ENCODE data around the gene TCEAL4. TPM values are rescaled to one million over a fixed set of nuclear protein-coding genes. Genes with fewer than 3 reads are reported as not detected.

TCEAL4 gene
- total RNA-seq, 1 donor from 2014 or later, result 50.5 TPM

DNA sequence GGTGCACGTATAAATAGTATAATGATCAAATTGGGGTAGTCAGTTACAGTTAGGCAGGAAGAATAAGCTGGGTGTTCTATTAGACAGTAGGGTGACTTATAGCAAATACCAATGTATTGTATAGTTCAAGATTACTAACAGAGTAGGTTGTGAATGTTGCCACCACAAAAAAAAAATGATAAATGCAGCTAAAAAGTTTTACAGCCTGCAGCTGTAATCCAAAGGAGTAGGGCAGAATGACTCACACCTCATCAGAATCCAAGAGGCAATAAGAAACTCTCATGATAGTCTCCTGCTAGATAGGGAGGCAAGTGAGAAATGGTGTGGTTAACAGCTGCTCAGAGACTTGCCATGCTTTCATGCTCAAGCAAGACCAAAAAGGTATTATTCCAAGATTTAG lies 19.6 kb upstream of the TCEAL4 start:
- Mint-ChIP-seq H3K27ac (no peak overlapping the region), H3K27me3 (no peaks in the 10 kb centered on the region), H3K36me3 (no peaks in the 10 kb centered on the region), H3K4me3 (no peak overlapping the region), H3K9me3 (no peaks in the 10 kb centered on the region), H3K4me1 (ENCODE audit: unreplicated experiment) (no peaks in the 10 kb centered on the region)
- DNase-seq (ENCODE audit: extremely low spot score, unreplicated experiment), result no peak
- TF ChIP-seq, protein P1, sequence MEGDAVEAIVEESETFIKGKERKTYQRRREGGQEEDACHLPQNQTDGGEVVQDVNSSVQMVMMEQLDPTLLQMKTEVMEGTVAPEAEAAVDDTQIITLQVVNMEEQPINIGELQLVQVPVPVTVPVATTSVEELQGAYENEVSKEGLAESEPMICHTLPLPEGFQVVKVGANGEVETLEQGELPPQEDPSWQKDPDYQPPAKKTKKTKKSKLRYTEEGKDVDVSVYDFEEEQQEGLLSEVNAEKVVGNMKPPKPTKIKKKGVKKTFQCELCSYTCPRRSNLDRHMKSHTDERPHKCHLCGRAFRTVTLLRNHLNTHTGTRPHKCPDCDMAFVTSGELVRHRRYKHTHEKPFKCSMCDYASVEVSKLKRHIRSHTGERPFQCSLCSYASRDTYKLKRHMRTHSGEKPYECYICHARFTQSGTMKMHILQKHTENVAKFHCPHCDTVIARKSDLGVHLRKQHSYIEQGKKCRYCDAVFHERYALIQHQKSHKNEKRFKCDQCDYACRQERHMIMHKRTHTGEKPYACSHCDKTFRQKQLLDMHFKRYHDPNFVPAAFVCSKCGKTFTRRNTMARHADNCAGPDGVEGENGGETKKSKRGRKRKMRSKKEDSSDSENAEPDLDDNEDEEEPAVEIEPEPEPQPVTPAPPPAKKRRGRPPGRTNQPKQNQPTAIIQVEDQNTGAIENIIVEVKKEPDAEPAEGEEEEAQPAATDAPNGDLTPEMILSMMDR (conservative IDR thresholded peaks at IDR 0.05), result no peak

DNA sequence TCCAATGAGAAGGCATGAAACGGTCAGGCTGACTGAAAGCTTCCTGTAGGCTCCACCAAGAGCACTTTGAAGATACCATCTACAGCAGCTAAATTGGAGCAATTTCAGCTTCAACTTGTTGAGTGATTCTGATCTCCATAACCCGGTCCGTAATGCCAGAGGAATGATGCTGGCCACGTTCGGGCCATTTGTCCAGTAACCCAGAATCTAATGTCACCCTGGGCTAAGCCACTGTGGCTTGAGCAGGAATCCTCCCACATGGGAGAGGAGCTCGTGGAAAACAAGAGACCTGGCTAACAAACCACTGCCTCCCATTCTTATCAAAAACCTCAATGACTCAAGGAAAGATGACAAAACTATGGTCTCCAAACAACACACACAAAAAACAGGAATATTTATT lies 14.2 kb upstream of the TCEAL4 start:
- TF ChIP-seq, protein P1 (conservative IDR thresholded peaks at IDR 0.05), result no peak
- H3K4me1 Mint-ChIP-seq (ENCODE audit: unreplicated experiment), result no peaks in the 10 kb centered on the region
- no peaks in the 10 kb centered on the region for H3K36me3 Mint-ChIP-seq
- no peak for DNase-seq (ENCODE audit: extremely low spot score, unreplicated experiment)
- H3K27ac Mint-ChIP-seq, result no peak overlapping the region
- H3K4me3 Mint-ChIP-seq, result no peak overlapping the region
- no peaks in the 10 kb centered on the region for H3K27me3 Mint-ChIP-seq
- H3K9me3 Mint-ChIP-seq, result no peaks in the 10 kb centered on the region

DNA sequence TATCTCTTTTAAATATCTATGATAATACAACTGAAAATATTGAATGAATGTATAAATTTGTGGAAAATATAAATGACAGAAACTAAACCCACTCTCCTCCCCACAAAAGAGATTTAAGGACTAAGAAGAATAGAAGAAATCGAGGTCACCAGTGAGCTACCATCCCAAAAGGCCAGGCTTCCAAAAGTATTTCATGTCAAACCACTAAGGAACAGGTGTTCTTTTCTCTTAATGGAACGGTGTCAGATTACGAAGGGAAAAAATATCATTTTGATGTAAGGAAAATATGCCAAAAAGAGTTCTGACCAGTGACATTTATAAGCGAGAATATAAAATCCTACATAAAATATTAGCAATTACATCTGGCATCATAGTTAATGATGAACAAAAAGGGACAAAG lies 13.6 kb upstream of the TCEAL4 start:
- Mint-ChIP-seq H3K4me1 (ENCODE audit: unreplicated experiment) (no peaks in the 10 kb centered on the region), H3K9me3 (no peaks in the 10 kb centered on the region), H3K27ac (no peak overlapping the region), H3K36me3 (no peaks in the 10 kb centered on the region), H3K27me3 (no peaks in the 10 kb centered on the region), H3K4me3 (no peak overlapping the region)
- no peak for DNase-seq (ENCODE audit: extremely low spot score, unreplicated experiment)
- TF ChIP-seq, protein P1 (conservative IDR thresholded peaks at IDR 0.05), result no peak

- H3K4me3 Mint-ChIP-seq, result no peak overlapping the region
- DNase-seq (ENCODE audit: extremely low spot score, unreplicated experiment), result no peak
- no peaks in the 10 kb centered on the region for H3K4me1 Mint-ChIP-seq (ENCODE audit: unreplicated experiment)
- no peaks in the 10 kb centered on the region for H3K27me3 Mint-ChIP-seq
- TF ChIP-seq, protein P1 (conservative IDR thresholded peaks at IDR 0.05), result no peak
- H3K27ac Mint-ChIP-seq, result no peak overlapping the region
- H3K36me3 Mint-ChIP-seq, result no peaks in the 10 kb centered on the region
- H3K9me3 Mint-ChIP-seq, result no peaks in the 10 kb centered on the region
Observed at GRCh38 chrX:103573202-103573601, 12.1 kb upstream of the TCEAL4 start.

GRCh38 chrX:103584596-103584995 lies 719 bp upstream of the TCEAL4 start:
- TF ChIP-seq, protein P1 (conservative IDR thresholded peaks at IDR 0.05), result no peak
- Mint-ChIP-seq H3K27ac (no peak overlapping the region), H3K36me3 (no peaks in the 10 kb centered on the region), H3K9me3 (no peaks in the 10 kb centered on the region), H3K4me3 (peak overlapping the region; percentile 95), H3K4me1 (ENCODE audit: unreplicated experiment) (no peaks in the 10 kb centered on the region), H3K27me3 (no peaks in the 10 kb centered on the region)
- DNase-seq (ENCODE audit: extremely low spot score, unreplicated experiment), result no peak

DNA sequence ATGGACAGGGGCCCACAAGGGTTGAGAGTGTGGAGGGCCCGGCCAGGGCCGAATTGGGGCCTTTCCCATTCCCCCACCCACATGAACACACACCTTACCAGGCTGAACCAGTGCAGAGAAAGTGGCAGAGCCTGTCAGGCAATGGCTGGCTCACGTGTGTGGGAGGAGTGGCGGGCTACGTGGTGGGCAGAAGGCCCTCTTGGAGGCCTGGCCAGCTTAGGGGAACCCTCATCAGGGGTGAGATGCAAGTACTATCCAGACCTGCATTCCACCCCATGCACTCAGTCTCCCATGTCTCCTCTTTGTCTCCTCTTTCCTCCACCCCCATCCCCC lies 965 bp downstream of the TCEAL4 start:
- Mint-ChIP-seq H3K27ac (peak overlapping the region; percentile 86), H3K36me3 (no peaks in the 10 kb centered on the region), H3K4me1 (ENCODE audit: unreplicated experiment) (no peaks in the 10 kb centered on the region), H3K27me3 (no peaks in the 10 kb centered on the region), H3K4me3 (peak overlapping the region; percentile 95), H3K9me3 (no peaks in the 10 kb centered on the region)
- no peak for DNase-seq (ENCODE audit: extremely low spot score, unreplicated experiment)
- TF ChIP-seq, protein P1 (conservative IDR thresholded peaks at IDR 0.05), result no peak
